Sigmoid colon (tissue), 7 donors: ENCODE data around the gene CORO2B. TPM values are rescaled to one million over a fixed set of nuclear protein-coding genes. Genes with fewer than 3 reads are reported as not detected.

Experiments used
- DNase-seq: peaks from one replicate; pipeline ENCODE4 v3.0.0-alpha.2; 2019
- H3K27ac ChIP-seq, 4 donors: fragments of 200-600 bp; sonication (generic); one replicate each; pipeline ENCODE4 v1.5.1; 2016 to 2019; ENCODE audit warnings: mild to moderate bottlenecking in 1 of 4
- H3K27me3 ChIP-seq, 3 donors: fragments of 200-600 bp; sonication (generic); one replicate each; pipeline ENCODE4 v1.5.1; 2019; ENCODE audit warnings: mild to moderate bottlenecking in 1 of 3
- H3K36me3 ChIP-seq, 4 donors: fragments of 200-600 bp; sonication (generic); one replicate each; pipeline ENCODE4 v1.5.1; 2016 to 2019
- H3K4me1 ChIP-seq, 4 donors: fragments of 200-600 bp; sonication (generic); one replicate each; pipeline ENCODE4 v1.5.1; 2017 to 2019
- H3K4me3 ChIP-seq, 4 donors: fragments of 200-600 bp; sonication (generic); one replicate each; pipeline ENCODE4 v1.5.1; 2017 to 2019; ENCODE audit warnings: mild to moderate bottlenecking in 2 of 4, moderate library complexity in 1 of 4
- H3K9me3 ChIP-seq, 4 donors: fragments of 200-600 bp in 3 of 4; sonication (generic) in 3 of 4; one replicate each; pipeline versions ENCODE4 v1.5.1 to v1.6.1; 2013 to 2019
- CTCF ChIP-seq, 4 experiments: fragments of 450-650 bp in 3 of 4; fragments of 200-600 bp in 1 of 4; IDR thresholded peaks; one replicate each; pipeline ENCODE4 v1.5.1; 2016 to 2019; ENCODE audit warnings: antibody characterized with exemption in 4 of 4, mild to moderate bottlenecking in 3 of 4, moderate library complexity in 2 of 4
- EP300 ChIP-seq, 4 donors: sonication (generic); formaldehyde crosslinking; IDR thresholded peaks; one replicate each; pipeline ENCODE4 v1.6.1; 2017; ENCODE audit warnings: antibody characterized with exemption in 4 of 4
- POLR2A ChIP-seq, 2 donors: fragments of 450-650 bp; IDR thresholded peaks; one replicate each; pipeline ENCODE4 v1.6.1; 2016; ENCODE audit warnings: antibody characterized with exemption in 2 of 2, mild to moderate bottlenecking in 2 of 2, moderate library complexity in 2 of 2
- POLR2AphosphoS5 ChIP-seq, 4 donors: sonication (generic); formaldehyde crosslinking; IDR thresholded peaks; one replicate each; pipeline ENCODE4 v1.6.1; 2017; ENCODE audit warnings: antibody characterized with exemption in 4 of 4
- WGBS, 2 donors: extraction: QIAGEN DNeasy Blood & Tissue Kit; methylation state at CpG; one replicate each; pipeline ENCODE4 v1.1.7; 2013; 5-methylcytosine and 5-hydroxymethylcytosine counted together
- intact Hi-C: fragments of 100-400 bp; cut with DNase I; formaldehyde crosslinking; loops from one replicate; pipeline ENCODE4 v1.15.1; 2023
- polyA plus RNA-seq, 3 donors: library from polyadenylated mRNA; stranded (reverse); fragments of 200-250 nt; gene quantifications; one replicate each; pipeline ENCODE4 v1.2.3, GENCODE V29; 2013
- total RNA-seq, 4 donors: library from RNA; depleted of rRNA; stranded (reverse); fragments of >200 nt; gene quantifications; one replicate each; pipeline ENCODE4 v1.1.0, GENCODE V29; 2016
- donor health status: healthy with polysubstance abuse.
- donor health status: Bipolar disorder and iron deficiency.
- donor health status: healthy.

CORO2B gene
- total and polyA plus RNA-seq, 7 donors: 0.46 to 3.9 (median 3.1) TPM

DNA sequence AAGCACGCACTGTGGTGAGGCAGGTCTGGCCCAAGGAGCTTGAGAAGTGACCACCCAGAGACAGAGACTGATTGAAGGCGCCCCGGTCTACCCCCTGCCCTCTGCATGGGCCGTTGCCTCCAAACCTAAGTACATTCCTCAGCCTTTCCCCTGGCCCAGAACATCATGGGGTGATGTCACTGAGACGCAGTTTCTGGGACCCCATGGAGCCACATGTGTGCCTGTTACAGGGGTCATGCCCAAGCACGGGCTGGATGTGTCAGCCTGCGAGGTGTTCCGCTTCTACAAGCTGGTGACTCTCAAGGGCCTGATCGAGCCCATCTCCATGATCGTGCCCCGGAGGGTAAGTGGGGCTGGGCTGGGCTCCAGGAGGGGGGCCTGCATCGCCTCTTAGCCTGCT, 139.7 kb downstream of the CORO2B start:
- no peaks in the 10 kb centered on the region for H3K9me3 ChIP-seq
- H3K27me3 ChIP-seq: no peaks in the 10 kb centered on the region
- H3K4me1 ChIP-seq: peaks cover 0 to 11% (median 4%) of the 10 kb centered on the region in 4 donors
- 91 to 93% methylated on average over 12 of the region's 12 CpGs for WGBS, 2 donors
- no peak for TF ChIP-seq EP300 (IDR thresholded peaks at IDR 0.05)
- no peak for TF ChIP-seq POLR2AphosphoS5 (IDR thresholded peaks at IDR 0.05)
- no peak for TF ChIP-seq POLR2A (IDR thresholded peaks at IDR 0.05)
- no peak for TF ChIP-seq CTCF (IDR thresholded peaks at IDR 0.05)
- no peak overlapping the region for H3K4me3 ChIP-seq
- no peak for DNase-seq
- H3K36me3 ChIP-seq: no peaks in the 10 kb centered on the region
- intact Hi-C loops: no loop called here
- no peak overlapping the region for H3K27ac ChIP-seq

DNA sequence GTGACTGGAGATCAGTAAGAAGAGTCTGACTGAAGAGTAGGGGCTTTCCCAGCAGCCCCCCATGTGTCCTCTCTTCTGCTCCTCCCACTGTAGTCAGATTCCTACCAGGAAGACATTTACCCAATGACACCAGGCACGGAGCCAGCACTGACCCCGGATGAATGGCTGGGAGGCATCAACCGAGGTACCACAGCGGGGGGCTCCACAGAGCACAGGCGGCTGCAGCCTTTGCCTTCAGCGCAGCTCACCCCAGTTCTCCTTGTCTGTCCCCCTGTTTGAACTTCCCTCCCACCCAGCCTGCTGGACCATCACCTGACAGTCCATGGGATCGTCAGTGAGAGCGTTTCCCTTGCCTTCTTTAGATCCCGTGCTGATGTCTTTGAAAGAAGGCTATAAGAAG, 140.3 kb downstream of the CORO2B start:
- H3K4me3 ChIP-seq: no peak overlapping the region
- no peak for TF ChIP-seq EP300 (IDR thresholded peaks at IDR 0.05)
- TF ChIP-seq POLR2A (IDR thresholded peaks at IDR 0.05): no peak
- no peak for TF ChIP-seq POLR2AphosphoS5 (IDR thresholded peaks at IDR 0.05)
- no peak for TF ChIP-seq CTCF (IDR thresholded peaks at IDR 0.05)
- H3K27me3 ChIP-seq: no peaks in the 10 kb centered on the region
- H3K27ac ChIP-seq: peak overlapping the region in 1 of 4 donors; percentile 48
- no peaks in the 10 kb centered on the region for H3K36me3 ChIP-seq
- intact Hi-C loops: no loop called here
- peaks cover 0 to 11% (median 4%) of the 10 kb centered on the region in 4 donors for H3K4me1 ChIP-seq
- H3K9me3 ChIP-seq: no peaks in the 10 kb centered on the region
- WGBS, 2 donors: 90 to 93% methylated on average over 9 of the region's 9 CpGs
- no peak for DNase-seq

- TF ChIP-seq POLR2AphosphoS5 (IDR thresholded peaks at IDR 0.05): peak in 1 of 4 donors; percentile 29
- no peak for TF ChIP-seq CTCF (IDR thresholded peaks at IDR 0.05)
- H3K9me3 ChIP-seq: no peaks in the 10 kb centered on the region
- H3K36me3 ChIP-seq: no peaks in the 10 kb centered on the region
- H3K4me3 ChIP-seq: no peak overlapping the region
- peaks cover 0 to 11% (median 4%) of the 10 kb centered on the region in 4 donors for H3K4me1 ChIP-seq
- intact Hi-C loops: no loop called here
- H3K27me3 ChIP-seq: no peaks in the 10 kb centered on the region
- H3K27ac ChIP-seq: peak overlapping the region in 1 of 4 donors; percentile 48
- no peak for DNase-seq
- 75 to 76% methylated on average over 10 of the region's 10 CpGs for WGBS, 2 donors
Measured at GRCh38 chr15:68719672-68720071, 140.9 kb downstream of the CORO2B start.

DNA sequence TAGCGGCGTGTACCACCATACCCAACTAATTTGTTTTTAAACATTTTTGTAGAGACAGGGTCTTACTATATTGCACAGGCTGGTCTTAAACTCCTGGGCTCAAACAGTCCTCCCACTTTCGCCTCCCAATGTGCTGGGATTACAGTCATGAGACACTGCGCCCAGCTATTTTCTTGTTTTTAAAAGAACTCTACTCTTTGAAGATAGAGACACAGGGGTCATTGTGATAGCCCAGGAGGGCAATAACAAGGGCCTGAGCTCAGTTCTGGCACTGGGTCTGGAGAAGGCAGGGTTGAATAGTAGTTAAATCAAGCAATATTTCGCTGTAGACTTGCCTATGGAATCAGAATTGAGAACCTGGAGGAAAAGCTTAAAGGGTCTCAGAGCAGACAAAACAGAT, 143.1 kb downstream of the CORO2B start:
- peaks cover 0 to 11% (median 4%) of the 10 kb centered on the region in 4 donors for H3K4me1 ChIP-seq
- TF ChIP-seq EP300 (IDR thresholded peaks at IDR 0.05): no peak
- TF ChIP-seq POLR2AphosphoS5 (IDR thresholded peaks at IDR 0.05): no peak
- no peak for TF ChIP-seq CTCF (IDR thresholded peaks at IDR 0.05)
- no peak for TF ChIP-seq POLR2A (IDR thresholded peaks at IDR 0.05)
- WGBS, 2 donors: 91 to 93% methylated on average over 5 of the region's 5 CpGs
- no peaks in the 10 kb centered on the region for H3K27me3 ChIP-seq
- H3K9me3 ChIP-seq: no peaks in the 10 kb centered on the region
- no peak for DNase-seq
- no peak overlapping the region for H3K27ac ChIP-seq
- intact Hi-C loops: no loop called here
- no peaks in the 10 kb centered on the region for H3K36me3 ChIP-seq
- H3K4me3 ChIP-seq: no peak overlapping the region

DNA sequence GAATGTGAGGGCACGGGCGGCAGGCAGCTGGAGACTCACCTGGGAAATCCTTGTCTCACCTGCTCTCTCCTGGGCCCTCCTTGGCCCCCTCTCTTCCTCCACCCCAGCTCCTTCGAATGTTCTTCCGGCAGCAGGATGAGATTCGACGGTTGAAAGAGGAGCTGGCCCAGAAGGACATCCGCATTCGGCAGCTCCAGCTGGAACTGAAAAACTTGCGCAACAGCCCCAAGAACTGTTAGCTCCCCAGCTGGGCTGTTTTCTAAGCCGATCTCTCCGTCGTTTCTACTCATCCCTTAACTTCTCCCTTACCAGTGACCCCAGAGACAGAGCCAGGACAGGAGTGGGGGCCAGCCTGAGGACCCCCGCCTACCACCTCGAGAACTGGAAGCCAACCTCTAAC, 146.9 kb downstream of the CORO2B start:
- peak; percentile 88 for DNase-seq
- intact Hi-C loops: no loop called here
- no peaks in the 10 kb centered on the region for H3K27me3 ChIP-seq
- H3K4me3 ChIP-seq: no peak overlapping the region
- H3K27ac ChIP-seq: peak overlapping the region in 3 of 4 donors; percentile 26 to 57 (median 47)
- H3K4me1 ChIP-seq: peaks cover 0 to 17% (median 11%) of the 10 kb centered on the region in 4 donors
- H3K36me3 ChIP-seq: no peaks in the 10 kb centered on the region
- TF ChIP-seq CTCF (IDR thresholded peaks at IDR 0.05) (no peak), EP300 (IDR thresholded peaks at IDR 0.05) (no peak), POLR2A (IDR thresholded peaks at IDR 0.05) (no peak), POLR2AphosphoS5 (IDR thresholded peaks at IDR 0.05) (no peak)
- 45 to 47% methylated on average over 14 of the region's 14 CpGs for WGBS, 2 donors
- no peaks in the 10 kb centered on the region for H3K9me3 ChIP-seq
